GM23338 (cell line): ENCODE data around the gene ACADVL. TPM values are rescaled to one million over a fixed set of nuclear protein-coding genes. Genes with fewer than 3 reads are reported as not detected.
A peak's percentile ranks its signal among the peaks of the same experiment; 100 is the strongest.

Experiments used
- ATAC-seq: fragments of 200-7000 bp; cut with Tn5 transposase; 3 replicates; pipeline ENCODE4 v1.9.1; 2020
- DNase-seq: peaks from one replicate; pipeline ENCODE4 v3.0.0-alpha.2; 2015; ENCODE audit warnings: low spot score
- H2AFZ ChIP-seq: fragments of 200-600 bp; sonication (generic); 2 replicates; pipeline ENCODE4 v1.8.0; 2016; ENCODE audit warnings: antibody characterized with exemption, mild to moderate bottlenecking, moderate library complexity
- H3F3A ChIP-seq: fragments of 200-600 bp; sonication (generic); replicated peaks from 2 replicates; pipeline ENCODE4 v1.8.0; 2017; ENCODE audit warnings: antibody characterized with exemption, mixed run types, low read depth
- H3K27ac ChIP-seq: fragments of 200-600 bp; sonication (generic); 2 replicates; pipeline ENCODE4 v1.6.1; 2016; ENCODE audit warnings: low read depth
- H3K27me3 ChIP-seq: fragments of 200-600 bp; sonication (generic); 2 replicates; pipeline ENCODE4 v1.8.0; 2016; ENCODE audit warnings: mild to moderate bottlenecking, mixed run types, moderate library complexity; ENCODE audit not compliant: insufficient read depth
- H3K36me3 ChIP-seq: fragments of 200-600 bp; sonication (generic); 2 replicates; pipeline ENCODE4 v1.8.0; 2016; ENCODE audit warnings: mild to moderate bottlenecking; ENCODE audit not compliant: insufficient read depth
- H3K4me1 ChIP-seq: fragments of 200-600 bp; sonication (generic); 2 replicates; pipeline ENCODE4 v1.8.0; 2016; ENCODE audit warnings: mild to moderate bottlenecking, moderate library complexity; ENCODE audit not compliant: insufficient read depth
- H3K4me2 ChIP-seq: fragments of 200-600 bp; sonication (generic); 2 replicates; pipeline ENCODE4 v1.7.1; 2017; ENCODE audit warnings: mixed run types
- H3K4me3 ChIP-seq: fragments of 200-600 bp; sonication (generic); 2 replicates; pipeline ENCODE4 v1.6.1; 2016; ENCODE audit warnings: mixed run types
- H3K79me2 ChIP-seq: fragments of 200-600 bp; sonication (generic); replicated peaks from 2 replicates; pipeline ENCODE4 v1.8.0; 2017; ENCODE audit warnings: mild to moderate bottlenecking; ENCODE audit not compliant: insufficient read depth
- H3K9me2 ChIP-seq: fragments of 200-600 bp; sonication (generic); 2 replicates; pipeline ENCODE4 v1.8.0; 2017; ENCODE audit not compliant: insufficient read depth
- H4K20me1 ChIP-seq: fragments of 200-600 bp; sonication (generic); replicated peaks from 2 replicates; pipeline ENCODE4 v1.8.0; 2017; ENCODE audit warnings: mild to moderate bottlenecking; ENCODE audit not compliant: insufficient read depth
- H3K27ac Mint-ChIP-seq: 2 replicates; pipeline ENCODE4 v1.8.0; 2020; ENCODE audit warnings: inconsistent platforms, mild to moderate bottlenecking, moderate library complexity, mixed read lengths
- H3K27me3 Mint-ChIP-seq: 3 replicates; pipeline ENCODE4 v1.8.0; 2022; ENCODE audit warnings: low read depth, mild to moderate bottlenecking, moderate library complexity, mixed read lengths, inconsistent platforms; ENCODE audit not compliant: insufficient read depth, poor library complexity
- H3K36me3 Mint-ChIP-seq: 3 replicates; pipeline ENCODE4 v1.8.0; 2021; ENCODE audit warnings: low read depth, mild to moderate bottlenecking, inconsistent platforms, moderate library complexity, mixed read lengths
- H3K4me1 Mint-ChIP-seq: 3 replicates; pipeline ENCODE4 v1.8.0; 2020; ENCODE audit warnings: mild to moderate bottlenecking, inconsistent platforms, mixed read lengths
- H3K4me3 Mint-ChIP-seq: 3 replicates; pipeline ENCODE4 v1.8.0; 2021; ENCODE audit warnings: moderate library complexity, mild to moderate bottlenecking, inconsistent platforms, mixed read lengths
- H3K9me3 Mint-ChIP-seq: 3 replicates; pipeline ENCODE4 v1.8.0; 2020; ENCODE audit warnings: moderate library complexity, mild to moderate bottlenecking, inconsistent platforms, mixed read lengths
- CTCF ChIP-seq, 2 experiments: fragments of 200-600 bp in 1 of 2; sonication (generic) in 1 of 2; conservative IDR thresholded peaks; 2 replicates each; pipeline versions ENCODE4 v1.5.1 to v1.6.1; 2016 to 2017; ENCODE audit warnings: antibody characterized with exemption in 2 of 2, low read depth in 2 of 2, mild to moderate bottlenecking in 2 of 2, moderate library complexity in 1 of 2
- EZH2phosphoT487 ChIP-seq: fragments of 200-600 bp; sonication (generic); IDR thresholded peaks from one replicate; pipeline ENCODE4 v1.8.1; 2018; ENCODE audit warnings: antibody characterized with exemption; ENCODE audit not compliant: unreplicated experiment
- JUNB ChIP-seq: IDR thresholded peaks from one replicate; pipeline ENCODE4 v1.6.1; 2016; ENCODE audit warnings: antibody characterized with exemption; ENCODE audit not compliant: unreplicated experiment
- POLR2AphosphoS5 ChIP-seq: IDR thresholded peaks from 2 replicates; pipeline ENCODE4 v1.6.1; 2016; ENCODE audit warnings: antibody characterized with exemption, low read depth
- REST ChIP-seq: IDR thresholded peaks from one replicate; pipeline ENCODE4 v1.6.1; 2018; ENCODE audit warnings: antibody characterized with exemption; ENCODE audit not compliant: unreplicated experiment
- STAT1 ChIP-seq: IDR thresholded peaks from one replicate; pipeline ENCODE4 v1.6.1; 2016; ENCODE audit warnings: antibody characterized with exemption; ENCODE audit not compliant: unreplicated experiment
- polyA plus RNA-seq: library from polyadenylated mRNA; unstranded; fragments of >200 nt; fragmentation: Nextera tagmentation; extraction: Ambion mirVana; gene quantifications from 2 replicates; pipeline ENCODE4 v1.2.1, GENCODE V29; 2016
- total RNA-seq: library from RNA; depleted of rRNA; stranded (reverse); fragments of >200 nt; shearing (Covaris generic); gene quantifications from 2 replicates; pipeline ENCODE4 v1.2.3, GENCODE V29; 2014

Gene ACADVL
- total and polyA plus RNA-seq, 2 experiments from 2014 or later: 152 to 156 TPM

GRCh38 chr17:7262192-7262934 is 42.6 kb downstream of the ACADVL start, which contains the start of gene CLDN7 (continued):
- TF ChIP-seq EZH2phosphoT487: no peak
- TF ChIP-seq JUNB: no peak
- no peak for TF ChIP-seq STAT1
- peak; percentile 96 for TF ChIP-seq POLR2AphosphoS5

GRCh38 chr17:7262935-7263800 is 43.4 kb downstream of the ACADVL start:
- Histone ChIP-seq H3F3A (peaks cover 22% of the 10 kb centered on the region), H3K27me3 (no peaks in the 10 kb centered on the region), H3K27ac (peak overlapping the region; percentile 99), H4K20me1 (peaks cover 15% of the 10 kb centered on the region; the same call in 1 of the 2 replicates), H2AFZ (peak overlapping the region; percentile 100), H3K36me3 (peaks cover 9% of the 10 kb centered on the region), H3K4me3 (peak overlapping the region; percentile 99), H3K4me2 (peak overlapping the region; percentile 100), H3K9me2 (no peaks in the 10 kb centered on the region), H3K79me2 (peaks cover 27% of the 10 kb centered on the region), H3K4me1 (peaks cover 13% of the 10 kb centered on the region)
- peaks cover 25% of the 10 kb centered on the region for H3K36me3 Mint-ChIP-seq
- DNase-seq (peak; percentile 97), ATAC-seq (peak; percentile 56)
- peak overlapping the region; percentile 91 for H3K4me3 Mint-ChIP-seq
- H3K27ac Mint-ChIP-seq: peak overlapping the region; percentile 97
- no peaks in the 10 kb centered on the region; the same call in 2 of the 3 replicates for H3K9me3 Mint-ChIP-seq
- peaks cover 35% of the 10 kb centered on the region for H3K4me1 Mint-ChIP-seq
- peaks cover 27% of the 10 kb centered on the region for H3K27me3 Mint-ChIP-seq
- no peak for TF ChIP-seq REST
- TF ChIP-seq CTCF (conservative IDR thresholded peaks at IDR 0.05; ENCODE audit: low read depth in 2 of 2): no peak
- no peak for TF ChIP-seq JUNB
- TF ChIP-seq POLR2AphosphoS5: peak; percentile 67
